GM21360 (cell line): Measurements from ENCODE around the gene SERPINC1.
"Not testable (repeated sequence)": the region's sequence is repeated elsewhere in the genome, so short reads cannot be mapped to it uniquely, and the experiment has no call there.

Experiments used
- ATAC-seq: cut with Tn5 transposase; IDR thresholded peaks from one replicate; pipeline ENCODE4 v1.9.1; 2021; ENCODE audit warnings: mild to moderate bottlenecking, moderate library complexity; ENCODE audit not compliant: unreplicated experiment

The SERPINC1 gene

GRCh38 chr1:173917149-173917548 lies at the start of gene SERPINC1:
Gene SERPINC1, minus strand, starts transcription at chr1:173917327. Its CDS starts 68 bp downstream, at chr1:173917259.
- ATAC-seq = no peak

DNA sequence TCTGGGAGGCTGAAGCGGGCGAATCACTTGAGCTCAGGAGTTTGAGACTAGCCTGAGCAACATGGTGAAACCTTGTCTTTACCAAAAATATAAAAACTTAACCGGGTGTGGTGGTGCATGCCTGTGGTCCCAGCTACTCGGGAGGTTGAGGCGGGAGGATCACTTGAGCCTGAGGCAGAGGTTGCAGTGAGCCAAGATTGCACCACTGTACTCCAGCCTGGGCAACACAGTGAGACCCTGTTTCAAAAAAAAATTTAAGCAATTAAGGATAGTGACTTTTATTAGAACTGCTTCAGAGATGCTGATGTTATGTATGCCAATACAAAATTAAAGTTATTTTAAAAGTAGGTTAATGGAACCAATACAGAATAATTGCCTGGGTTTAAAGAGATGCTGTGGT lies 48.8 kb upstream of the SERPINC1 start:
- not testable (repeated sequence) for ATAC-seq

GRCh38 chr1:173963477-173963876 lies 46.4 kb upstream of the SERPINC1 start:
- no peak for ATAC-seq

GRCh38 chr1:173960625-173961024 lies 43.5 kb upstream of the SERPINC1 start:
- no peak for ATAC-seq

DNA sequence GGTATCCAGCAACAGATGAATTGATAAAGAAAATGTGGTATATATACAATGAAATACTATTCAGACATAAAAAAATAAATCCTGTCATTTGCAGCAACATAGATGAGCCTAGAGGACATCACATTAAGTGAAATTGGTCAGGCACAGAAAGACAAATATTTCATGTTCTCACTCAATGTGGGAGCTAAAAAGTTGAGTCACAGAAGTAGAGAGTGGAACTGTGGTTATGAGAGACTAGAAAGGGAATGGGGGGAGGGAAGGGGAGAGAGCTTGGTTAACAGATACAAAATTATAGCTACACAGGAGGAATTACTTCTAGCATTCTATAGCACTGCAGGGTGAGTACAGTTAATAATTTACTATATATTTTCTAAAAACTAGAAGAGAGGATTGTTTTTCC lies 37.1 kb upstream of the SERPINC1 start:
- no peak for ATAC-seq

GRCh38 chr1:173948594-173948993 lies 31.5 kb upstream of the SERPINC1 start:
- ATAC-seq = no peak

- ATAC-seq = no peak
These were observed 29.3 kb upstream of the SERPINC1 start for GRCh38 chr1:173946380-173946921.

DNA sequence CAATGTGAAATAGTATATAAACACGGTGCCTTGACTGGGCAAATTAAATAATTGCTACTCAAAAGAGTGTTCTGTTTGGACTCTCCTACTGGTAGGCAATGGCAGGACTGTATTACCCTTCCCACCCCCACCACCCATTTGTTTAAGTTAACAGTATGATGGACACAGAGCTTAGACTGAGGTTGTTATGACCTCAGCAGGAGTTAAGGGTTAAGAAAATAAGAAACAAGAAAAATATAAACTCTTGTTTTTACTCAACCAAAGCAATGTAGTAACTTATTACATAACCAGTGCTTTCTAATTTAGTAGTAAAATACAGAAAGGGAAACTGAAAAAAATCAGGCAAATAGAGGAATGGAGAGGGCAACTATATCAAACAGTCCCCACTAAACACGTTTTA lies 19.9 kb upstream of the SERPINC1 start:
- no peak for ATAC-seq

- no peak for ATAC-seq
These were observed 17.3 kb upstream of the SERPINC1 start for GRCh38 chr1:173934440-173934839.

- ATAC-seq = not testable (repeated sequence)
These were observed 13.4 kb upstream of the SERPINC1 start for GRCh38 chr1:173930541-173930940.

GRCh38 chr1:173925306-173926242 lies 8.4 kb upstream of the SERPINC1 start:
- ATAC-seq = no peak

- ATAC-seq = no peak
These were observed 3.7 kb upstream of the SERPINC1 start for GRCh38 chr1:173920861-173921260.

GRCh38 chr1:173917635-173918493 lies 737 bp upstream of the SERPINC1 start:
- no peak for ATAC-seq

GRCh38 chr1:173916667-173917066 lies 460 bp downstream of the SERPINC1 start:
- ATAC-seq = no peak

DNA sequence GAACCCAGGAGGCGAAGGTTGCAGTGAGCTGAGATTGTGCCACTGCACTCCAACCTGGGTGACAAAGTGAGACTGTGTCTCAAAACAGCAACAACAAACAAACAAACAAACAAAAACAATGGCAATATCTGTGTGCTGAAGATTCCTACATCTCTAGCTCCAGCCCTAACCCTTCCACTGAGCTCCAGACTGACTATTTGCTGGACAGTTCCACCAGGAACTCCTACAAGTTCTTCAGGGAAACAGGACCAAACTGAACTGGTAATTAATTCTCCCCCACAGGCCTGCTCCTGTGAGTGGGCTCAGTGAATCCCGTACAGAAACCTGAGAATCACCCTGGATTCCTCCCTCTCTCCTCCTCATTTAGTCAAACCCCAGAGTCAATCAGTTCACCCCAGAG lies 1.5 kb downstream of the SERPINC1 start:
- ATAC-seq = no peak

DNA sequence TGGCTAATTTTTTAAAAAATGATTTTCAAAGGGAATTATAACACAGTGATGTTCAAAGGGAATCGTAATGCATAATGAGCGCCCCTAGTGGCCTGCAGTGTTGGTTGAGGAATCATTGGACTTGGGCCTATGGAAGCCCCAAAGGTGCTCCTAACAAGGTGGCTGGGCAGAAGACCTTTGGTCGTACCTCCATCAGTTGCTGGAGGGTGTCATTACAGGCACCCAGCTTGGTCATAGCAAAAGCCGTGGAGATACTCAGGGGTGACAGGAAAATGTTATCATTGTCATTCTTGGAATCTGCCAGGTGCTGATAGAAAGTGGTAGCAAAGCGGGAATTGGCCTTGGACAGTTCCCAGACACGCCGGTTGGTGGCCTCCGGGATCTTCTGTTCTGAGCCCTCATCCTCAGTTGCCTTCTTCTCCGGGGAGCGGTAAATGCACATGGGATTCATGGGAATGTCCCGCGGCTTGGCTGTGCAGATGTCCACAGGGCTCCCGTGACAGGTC lies 2.7 kb downstream of the SERPINC1 start:
- ATAC-seq = no peak

DNA sequence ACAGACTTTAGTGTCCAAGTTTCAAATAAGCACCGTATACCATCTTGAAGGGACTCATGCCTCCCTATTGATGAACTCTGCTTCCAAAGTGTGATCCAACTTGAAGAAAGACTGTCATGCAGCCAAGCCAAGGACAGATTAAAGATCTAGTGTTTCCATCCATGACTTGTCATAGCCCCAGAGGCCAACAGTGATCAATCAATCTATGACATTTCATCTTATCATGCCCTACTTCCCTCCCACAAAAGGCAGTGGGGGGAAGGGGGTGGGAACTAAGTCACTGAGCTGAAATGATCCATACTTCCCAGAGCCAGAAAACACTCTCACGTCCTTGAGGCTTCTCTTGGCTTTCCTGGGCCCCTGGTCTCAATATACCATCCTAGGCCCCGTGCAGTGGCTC lies 4.0 kb downstream of the SERPINC1 start:
- no peak for ATAC-seq

DNA sequence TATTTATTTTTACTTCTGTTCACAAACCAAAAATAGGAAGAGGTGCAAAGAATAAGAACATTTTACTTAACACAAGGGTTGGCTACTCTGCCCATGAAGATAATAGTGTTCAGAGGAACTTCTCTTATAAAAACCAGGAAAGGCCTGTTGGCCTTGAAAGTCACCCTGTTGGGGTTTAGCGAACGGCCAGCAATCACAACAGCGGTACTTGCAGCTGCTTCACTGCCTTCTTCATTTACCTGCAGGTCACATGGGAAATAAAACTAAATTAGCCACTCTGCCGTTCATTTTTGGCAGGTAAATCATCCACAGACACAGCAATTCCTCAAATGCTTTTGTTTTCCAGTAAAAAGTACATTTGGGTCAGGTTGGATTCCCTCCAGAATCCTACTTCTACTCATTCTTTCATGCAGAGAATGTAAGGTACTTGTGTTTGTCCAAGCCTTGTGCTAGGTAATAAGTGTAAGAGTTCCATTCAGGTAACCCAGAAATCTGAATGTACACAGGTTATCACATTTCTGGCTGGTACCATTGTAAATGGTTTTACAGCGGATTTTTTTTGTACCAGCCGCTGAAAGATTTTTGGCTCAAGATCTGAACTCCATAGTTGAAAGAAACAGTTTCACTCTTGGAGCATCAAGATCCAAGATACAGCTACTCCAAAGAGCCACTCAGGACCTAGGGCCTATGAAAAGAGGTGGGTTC lies 13.1 kb downstream of the SERPINC1 start:
- ATAC-seq = no peak

GRCh38 chr1:173900992-173901391 lies 16.1 kb downstream of the SERPINC1 start:
- no peak for ATAC-seq

DNA sequence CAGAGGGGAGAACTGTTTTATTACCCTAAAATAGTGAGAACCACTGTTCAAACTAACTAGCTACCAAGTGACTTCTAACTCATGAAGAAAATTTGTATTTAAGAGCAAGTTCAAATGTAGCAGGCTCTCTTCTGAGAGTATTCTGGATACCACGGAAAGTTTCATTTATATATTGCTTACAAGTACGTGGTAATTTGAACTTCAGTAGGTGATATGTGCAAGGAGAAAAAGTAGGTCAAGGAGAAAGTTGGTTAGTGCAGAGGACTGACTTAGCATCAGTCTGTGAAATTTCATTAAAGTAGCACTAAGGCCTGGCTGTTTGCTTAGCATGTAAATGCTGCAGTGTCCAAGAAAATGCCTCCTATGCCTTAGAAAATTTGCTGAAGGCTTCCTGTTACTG lies 16.7 kb downstream of the SERPINC1 start:
- ATAC-seq = no peak

DNA sequence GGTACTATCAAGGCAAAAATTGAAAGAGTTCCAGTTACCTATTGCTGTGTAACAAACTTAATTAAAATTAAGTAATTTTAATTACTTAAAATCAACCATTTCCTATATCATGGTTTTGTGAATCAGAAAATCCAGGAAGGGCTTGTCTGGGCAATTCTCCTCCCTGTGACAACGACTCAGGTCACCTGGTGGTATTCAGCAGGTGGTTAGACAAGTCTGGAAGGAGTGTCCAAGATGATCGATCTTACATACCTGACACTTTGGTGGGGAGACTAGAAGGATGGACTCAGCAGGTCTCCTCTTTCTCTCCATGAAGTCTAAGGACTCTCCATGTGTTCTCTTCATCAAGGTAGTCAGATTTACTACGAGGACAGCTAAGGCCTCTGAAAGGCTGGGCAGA lies 22.9 kb downstream of the SERPINC1 start:
- ATAC-seq = no peak
